ENCODE results near the gene SARS1. TPM values are rescaled to one million over a fixed set of nuclear protein-coding genes. Genes with fewer than 3 reads are reported as not detected.

SARS1 gene
- total RNA-seq, 4 donors from 2014 or later: 102 to 137 (median 122) TPM

DNA sequence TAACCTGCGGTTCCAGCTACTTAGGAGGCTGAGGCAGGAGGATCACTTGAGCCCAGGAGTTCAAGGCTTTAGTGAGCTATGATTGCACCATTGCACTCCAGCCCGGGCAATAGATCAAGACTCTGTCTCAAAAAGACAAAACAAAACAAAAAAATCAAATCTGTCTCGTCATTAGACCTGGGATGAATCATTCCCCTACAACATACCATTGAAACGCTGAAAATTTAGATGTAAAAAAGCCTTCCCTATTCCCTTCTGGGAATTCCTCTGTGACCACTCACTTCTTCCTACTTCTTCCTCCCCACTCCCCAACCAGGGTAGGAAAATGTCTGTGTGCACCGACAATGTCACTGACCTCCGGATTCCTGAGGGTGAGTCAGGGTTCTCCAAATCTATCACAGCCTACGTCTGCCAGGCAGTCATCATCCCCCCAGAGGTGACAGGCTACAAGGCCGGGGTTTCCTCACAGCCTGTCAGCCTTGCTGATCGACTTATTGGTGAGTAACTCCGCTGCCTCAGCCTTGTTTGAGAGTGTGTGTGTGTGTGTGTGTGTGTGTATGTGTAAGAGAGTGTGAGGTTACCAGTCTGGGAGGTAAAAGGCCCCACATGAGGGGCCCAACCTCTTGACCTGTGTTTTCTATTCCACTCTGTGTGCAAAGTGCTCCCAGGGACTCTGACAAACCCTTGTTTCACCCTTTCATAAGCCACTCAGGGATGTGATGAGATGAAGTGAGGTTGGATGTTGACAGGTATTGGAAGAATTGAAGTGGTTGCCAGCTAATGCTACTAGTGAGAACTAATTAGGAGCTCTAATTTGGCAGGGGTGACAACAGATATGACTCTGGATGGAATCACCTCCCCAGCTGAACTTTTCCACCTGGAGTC, 16.3 kb upstream of the SARS1 start:
- TF ChIP-seq, protein P1, sequence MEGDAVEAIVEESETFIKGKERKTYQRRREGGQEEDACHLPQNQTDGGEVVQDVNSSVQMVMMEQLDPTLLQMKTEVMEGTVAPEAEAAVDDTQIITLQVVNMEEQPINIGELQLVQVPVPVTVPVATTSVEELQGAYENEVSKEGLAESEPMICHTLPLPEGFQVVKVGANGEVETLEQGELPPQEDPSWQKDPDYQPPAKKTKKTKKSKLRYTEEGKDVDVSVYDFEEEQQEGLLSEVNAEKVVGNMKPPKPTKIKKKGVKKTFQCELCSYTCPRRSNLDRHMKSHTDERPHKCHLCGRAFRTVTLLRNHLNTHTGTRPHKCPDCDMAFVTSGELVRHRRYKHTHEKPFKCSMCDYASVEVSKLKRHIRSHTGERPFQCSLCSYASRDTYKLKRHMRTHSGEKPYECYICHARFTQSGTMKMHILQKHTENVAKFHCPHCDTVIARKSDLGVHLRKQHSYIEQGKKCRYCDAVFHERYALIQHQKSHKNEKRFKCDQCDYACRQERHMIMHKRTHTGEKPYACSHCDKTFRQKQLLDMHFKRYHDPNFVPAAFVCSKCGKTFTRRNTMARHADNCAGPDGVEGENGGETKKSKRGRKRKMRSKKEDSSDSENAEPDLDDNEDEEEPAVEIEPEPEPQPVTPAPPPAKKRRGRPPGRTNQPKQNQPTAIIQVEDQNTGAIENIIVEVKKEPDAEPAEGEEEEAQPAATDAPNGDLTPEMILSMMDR (IDR thresholded peaks at IDR 0.05; ENCODE audit: low read depth): no peak

GRCh38 chr1:109198043-109198695, 15.5 kb upstream of the SARS1 start:
- TF ChIP-seq, protein P1 (IDR thresholded peaks at IDR 0.05; ENCODE audit: low read depth): no peak

DNA sequence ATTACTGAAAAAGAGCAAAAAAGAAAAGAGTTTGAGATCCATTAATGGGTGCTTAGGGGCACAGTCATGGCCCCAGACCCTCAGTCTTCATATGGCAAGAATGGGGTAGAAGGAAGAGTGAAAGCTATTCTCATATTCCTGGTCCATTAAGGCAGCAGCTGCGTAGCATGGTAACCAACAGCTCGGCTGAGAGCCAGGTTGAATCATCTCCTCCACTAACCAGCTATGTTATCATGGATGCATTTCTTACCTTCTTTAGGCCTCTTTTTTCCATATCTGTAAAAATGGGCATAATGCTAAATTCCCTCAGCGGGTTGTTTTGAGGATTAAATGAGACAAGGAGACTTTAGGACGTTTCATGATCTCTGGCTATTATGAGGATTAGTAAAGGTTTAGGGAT, 15.0 kb upstream of the SARS1 start:
- TF ChIP-seq, protein P1 (IDR thresholded peaks at IDR 0.05; ENCODE audit: low read depth): no peak

DNA sequence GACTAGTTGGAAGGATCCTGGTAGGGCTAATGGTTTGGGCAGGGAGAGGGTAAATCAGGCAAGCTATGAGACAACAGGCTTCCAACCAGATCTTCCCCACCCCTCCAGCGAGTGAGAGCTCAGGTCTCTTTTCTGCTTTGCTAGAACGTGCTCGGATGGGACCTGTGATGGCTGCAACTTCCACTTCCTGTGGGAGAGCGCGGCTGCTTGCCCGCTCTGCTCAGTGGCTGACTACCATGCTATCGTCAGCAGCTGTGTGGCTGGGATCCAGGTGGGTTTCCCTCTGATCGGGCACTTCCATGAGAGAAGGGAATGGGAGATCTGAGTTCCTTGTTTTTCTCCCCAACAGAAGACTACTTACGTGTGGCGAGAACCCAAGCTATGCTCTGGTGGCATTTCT, 14.0 kb upstream of the SARS1 start:
- TF ChIP-seq, protein P1 (IDR thresholded peaks at IDR 0.05; ENCODE audit: low read depth): no peak

DNA sequence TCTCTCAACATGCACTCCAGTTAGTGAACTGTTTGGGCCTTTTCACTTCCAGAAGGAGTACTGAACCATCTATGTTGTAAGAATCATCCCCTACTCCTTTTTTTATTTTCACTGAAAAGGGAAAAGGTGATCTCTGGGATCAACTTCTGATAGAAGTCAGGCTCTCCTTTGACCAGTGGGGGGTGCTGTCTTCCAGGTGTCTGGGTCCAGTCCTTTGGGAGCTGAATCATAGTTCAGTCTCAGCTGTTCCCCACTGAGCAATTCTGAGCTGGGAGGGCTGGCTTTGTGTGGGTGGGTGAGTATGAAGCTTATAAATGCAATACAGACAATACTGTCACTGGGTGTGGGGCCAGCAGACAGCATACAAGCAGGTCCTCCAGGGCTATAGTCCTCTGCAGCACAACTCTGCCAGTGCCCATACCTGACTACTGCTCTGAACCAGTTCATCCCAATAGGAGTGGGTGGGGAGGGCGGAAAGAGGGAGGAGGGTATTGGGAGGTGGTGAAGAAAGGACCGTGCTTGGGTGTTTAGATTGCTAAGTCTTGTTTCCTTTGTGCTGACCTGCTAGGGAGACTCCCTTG, 12.5 kb upstream of the SARS1 start:
- TF ChIP-seq, protein P1 (IDR thresholded peaks at IDR 0.05; ENCODE audit: low read depth): no peak

DNA sequence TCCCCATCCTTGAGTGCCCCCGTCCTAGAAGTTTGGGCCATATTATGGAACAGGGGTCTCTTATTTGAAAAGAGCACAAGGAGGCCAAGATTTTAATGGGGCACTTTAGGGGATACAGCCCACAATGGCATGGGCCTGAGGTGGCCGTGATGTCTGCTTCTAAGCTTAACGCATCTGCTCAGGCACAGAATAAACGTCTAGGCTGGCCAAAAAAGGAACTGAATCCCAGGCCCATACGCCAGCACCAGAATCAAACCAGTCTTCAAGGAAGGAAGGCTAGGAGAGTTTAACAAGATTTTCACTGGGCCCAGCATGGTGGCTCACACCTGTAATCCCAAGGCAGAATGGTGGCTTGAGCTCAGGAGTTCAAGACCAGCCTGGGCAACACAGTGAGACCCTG, 9.2 kb upstream of the SARS1 start:
- TF ChIP-seq, protein P1 (IDR thresholded peaks at IDR 0.05; ENCODE audit: low read depth): no peak

GRCh38 chr1:109206339-109206738, 7.4 kb upstream of the SARS1 start:
- TF ChIP-seq, protein P1 (IDR thresholded peaks at IDR 0.05; ENCODE audit: low read depth): no peak
